ENCODE results near the gene TCF12. TPM values are rescaled to one million over a fixed set of nuclear protein-coding genes. Genes with fewer than 3 reads are reported as not detected.

TCF12 gene
- total RNA-seq, 1 donor from 2014 or later: 123 TPM

DNA sequence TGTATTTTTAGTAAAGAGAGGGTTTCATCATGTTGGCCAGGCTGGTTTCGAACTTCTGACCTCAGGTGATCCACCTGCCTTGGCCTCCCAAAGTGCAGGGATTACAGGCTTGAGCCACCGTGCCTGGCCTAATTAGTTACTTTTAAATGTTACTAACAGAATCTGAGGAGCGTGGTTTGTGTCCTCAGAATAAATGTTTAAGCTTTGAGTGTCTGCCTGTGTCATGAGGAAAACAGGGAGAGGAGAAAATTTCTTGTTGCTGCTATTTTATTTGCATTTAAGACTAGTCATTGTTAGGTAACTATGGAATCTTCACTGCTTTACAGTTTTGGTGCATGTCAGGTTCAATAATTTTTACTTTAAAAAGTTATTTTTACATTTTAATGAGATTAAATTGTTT, 68.8 kb downstream of the TCF12 start:
- H3K27ac Mint-ChIP-seq (ENCODE audit: unreplicated experiment): no peak overlapping the region
- H3K4me1 Mint-ChIP-seq (ENCODE audit: unreplicated experiment): peaks cover 29% of the 10 kb centered on the region
- TF ChIP-seq, protein P1, sequence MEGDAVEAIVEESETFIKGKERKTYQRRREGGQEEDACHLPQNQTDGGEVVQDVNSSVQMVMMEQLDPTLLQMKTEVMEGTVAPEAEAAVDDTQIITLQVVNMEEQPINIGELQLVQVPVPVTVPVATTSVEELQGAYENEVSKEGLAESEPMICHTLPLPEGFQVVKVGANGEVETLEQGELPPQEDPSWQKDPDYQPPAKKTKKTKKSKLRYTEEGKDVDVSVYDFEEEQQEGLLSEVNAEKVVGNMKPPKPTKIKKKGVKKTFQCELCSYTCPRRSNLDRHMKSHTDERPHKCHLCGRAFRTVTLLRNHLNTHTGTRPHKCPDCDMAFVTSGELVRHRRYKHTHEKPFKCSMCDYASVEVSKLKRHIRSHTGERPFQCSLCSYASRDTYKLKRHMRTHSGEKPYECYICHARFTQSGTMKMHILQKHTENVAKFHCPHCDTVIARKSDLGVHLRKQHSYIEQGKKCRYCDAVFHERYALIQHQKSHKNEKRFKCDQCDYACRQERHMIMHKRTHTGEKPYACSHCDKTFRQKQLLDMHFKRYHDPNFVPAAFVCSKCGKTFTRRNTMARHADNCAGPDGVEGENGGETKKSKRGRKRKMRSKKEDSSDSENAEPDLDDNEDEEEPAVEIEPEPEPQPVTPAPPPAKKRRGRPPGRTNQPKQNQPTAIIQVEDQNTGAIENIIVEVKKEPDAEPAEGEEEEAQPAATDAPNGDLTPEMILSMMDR (IDR thresholded peaks at IDR 0.05; ENCODE audit: unreplicated experiment): no peak
- no peaks in the 10 kb centered on the region for H3K9me3 Mint-ChIP-seq (ENCODE audit: unreplicated experiment)
- H3K27me3 Mint-ChIP-seq (ENCODE audit: unreplicated experiment): peaks cover 3% of the 10 kb centered on the region
- peaks cover 3% of the 10 kb centered on the region for H3K36me3 Mint-ChIP-seq (ENCODE audit: low read depth, unreplicated experiment)
- no peak for DNase-seq (ENCODE audit: low spot score)
- H3K4me3 Mint-ChIP-seq (ENCODE audit: unreplicated experiment): no peak overlapping the region

DNA sequence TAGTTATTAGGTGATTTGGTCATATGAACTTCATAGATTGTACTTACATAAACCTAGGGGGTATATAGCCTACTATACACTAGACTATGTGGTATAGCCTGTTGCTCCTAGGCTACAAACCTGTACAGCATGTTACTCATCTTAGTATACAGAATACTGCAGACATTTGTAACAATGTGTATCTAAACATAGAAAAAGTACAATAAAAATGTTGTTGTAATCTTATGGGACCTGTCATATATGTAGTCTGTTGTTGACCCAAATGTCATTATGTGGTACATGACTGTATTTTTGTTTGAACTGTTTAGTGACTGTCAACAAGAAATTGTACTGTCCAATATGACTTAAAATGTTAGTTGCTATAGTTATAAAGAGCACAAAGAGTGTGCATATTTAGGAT, 69.8 kb downstream of the TCF12 start:
- peaks cover 22% of the 10 kb centered on the region for H3K4me1 Mint-ChIP-seq (ENCODE audit: unreplicated experiment)
- no peak overlapping the region for H3K27ac Mint-ChIP-seq (ENCODE audit: unreplicated experiment)
- TF ChIP-seq, protein P1 (IDR thresholded peaks at IDR 0.05; ENCODE audit: unreplicated experiment): no peak
- peaks cover 2% of the 10 kb centered on the region for H3K27me3 Mint-ChIP-seq (ENCODE audit: unreplicated experiment)
- peaks cover 3% of the 10 kb centered on the region for H3K36me3 Mint-ChIP-seq (ENCODE audit: low read depth, unreplicated experiment)
- no peak for DNase-seq (ENCODE audit: low spot score)
- no peak overlapping the region for H3K4me3 Mint-ChIP-seq (ENCODE audit: unreplicated experiment)
- no peaks in the 10 kb centered on the region for H3K9me3 Mint-ChIP-seq (ENCODE audit: unreplicated experiment)

DNA sequence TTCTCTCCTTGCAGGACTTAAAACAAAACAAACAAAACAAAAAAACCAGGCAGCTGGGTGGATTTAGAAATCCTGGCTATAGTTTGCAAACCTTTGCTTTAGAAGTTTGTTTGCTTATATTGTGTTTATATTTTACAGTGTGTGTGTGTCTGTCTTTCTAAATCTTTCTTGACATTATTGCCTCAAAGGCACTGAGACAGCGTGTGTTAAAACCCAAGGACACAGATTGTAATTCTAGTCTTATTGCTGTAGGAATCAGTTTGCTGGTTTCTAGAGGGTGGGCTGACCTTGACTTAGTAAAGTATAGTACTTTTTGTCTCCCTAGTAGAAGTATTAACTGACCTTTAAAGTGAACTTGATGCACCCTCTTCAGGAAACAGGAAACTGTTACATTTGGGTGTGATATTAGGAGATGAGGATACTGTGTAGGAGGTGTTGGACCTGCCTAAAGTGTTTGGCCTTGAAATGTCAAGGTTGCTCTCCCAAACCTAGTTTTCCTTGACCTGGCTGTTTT, 71.0 kb downstream of the TCF12 start:
- H3K27ac Mint-ChIP-seq (ENCODE audit: unreplicated experiment): peak overlapping the region; percentile 2
- TF ChIP-seq, protein P1 (IDR thresholded peaks at IDR 0.05; ENCODE audit: unreplicated experiment): no peak
- DNase-seq (ENCODE audit: low spot score): no peak
- H3K9me3 Mint-ChIP-seq (ENCODE audit: unreplicated experiment): no peaks in the 10 kb centered on the region
- no peak overlapping the region for H3K4me3 Mint-ChIP-seq (ENCODE audit: unreplicated experiment)
- peaks cover 18% of the 10 kb centered on the region for H3K4me1 Mint-ChIP-seq (ENCODE audit: unreplicated experiment)
- H3K36me3 Mint-ChIP-seq (ENCODE audit: low read depth, unreplicated experiment): peaks cover 3% of the 10 kb centered on the region
- H3K27me3 Mint-ChIP-seq (ENCODE audit: unreplicated experiment): no peaks in the 10 kb centered on the region

DNA sequence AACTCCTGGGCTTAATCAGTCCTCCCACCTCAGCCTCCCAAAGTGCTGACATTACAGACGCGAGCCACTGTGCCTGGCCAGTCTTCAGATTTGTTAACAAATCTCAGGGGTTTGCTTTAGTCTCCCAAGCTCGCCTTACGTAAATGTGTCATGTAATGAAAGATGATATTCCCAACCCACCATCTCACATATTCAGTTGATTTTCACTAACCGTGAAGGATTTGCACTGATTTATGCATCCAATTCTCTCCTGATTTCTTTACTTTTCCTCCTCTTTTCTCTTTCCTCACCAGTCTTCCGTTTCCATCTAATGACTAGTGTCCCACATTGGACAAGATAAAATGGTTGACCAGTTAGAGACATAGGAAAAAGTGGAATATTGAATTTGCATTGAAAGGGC, 72.6 kb downstream of the TCF12 start:
- H3K4me1 Mint-ChIP-seq (ENCODE audit: unreplicated experiment): peaks cover 8% of the 10 kb centered on the region
- TF ChIP-seq, protein P1 (IDR thresholded peaks at IDR 0.05; ENCODE audit: unreplicated experiment): no peak
- H3K27ac Mint-ChIP-seq (ENCODE audit: unreplicated experiment): no peak overlapping the region
- H3K36me3 Mint-ChIP-seq (ENCODE audit: low read depth, unreplicated experiment): peaks cover 3% of the 10 kb centered on the region
- no peaks in the 10 kb centered on the region for H3K27me3 Mint-ChIP-seq (ENCODE audit: unreplicated experiment)
- no peaks in the 10 kb centered on the region for H3K9me3 Mint-ChIP-seq (ENCODE audit: unreplicated experiment)
- H3K4me3 Mint-ChIP-seq (ENCODE audit: unreplicated experiment): no peak overlapping the region
- DNase-seq (ENCODE audit: low spot score): no peak

DNA sequence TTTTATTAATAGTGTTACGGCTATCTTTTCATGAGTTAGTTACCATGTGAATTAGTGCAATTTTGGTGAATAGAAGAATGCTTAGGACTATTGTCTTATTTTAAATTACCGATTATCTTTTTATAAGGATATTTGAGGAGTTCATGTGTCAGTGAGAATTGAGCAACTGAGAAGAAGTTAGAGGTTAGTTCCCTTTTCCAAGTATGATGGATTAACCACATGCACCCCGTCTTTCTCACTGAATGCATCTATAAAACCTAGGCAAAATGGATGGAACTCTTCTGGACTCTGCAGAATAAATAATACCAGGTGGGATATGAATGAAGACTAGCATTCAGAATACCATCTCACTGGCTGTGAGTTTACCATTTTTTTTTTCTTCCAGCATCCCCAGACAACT, 74.3 kb downstream of the TCF12 start:
- no peak overlapping the region for H3K27ac Mint-ChIP-seq (ENCODE audit: unreplicated experiment)
- H3K36me3 Mint-ChIP-seq (ENCODE audit: low read depth, unreplicated experiment): peaks cover 3% of the 10 kb centered on the region
- H3K9me3 Mint-ChIP-seq (ENCODE audit: unreplicated experiment): no peaks in the 10 kb centered on the region
- no peak overlapping the region for H3K4me3 Mint-ChIP-seq (ENCODE audit: unreplicated experiment)
- H3K4me1 Mint-ChIP-seq (ENCODE audit: unreplicated experiment): peaks cover 8% of the 10 kb centered on the region
- H3K27me3 Mint-ChIP-seq (ENCODE audit: unreplicated experiment): peaks cover 2% of the 10 kb centered on the region
- DNase-seq (ENCODE audit: low spot score): no peak
- TF ChIP-seq, protein P1 (IDR thresholded peaks at IDR 0.05; ENCODE audit: unreplicated experiment): no peak
